ENCODE measurements around the gene LPCAT1.

DNA sequence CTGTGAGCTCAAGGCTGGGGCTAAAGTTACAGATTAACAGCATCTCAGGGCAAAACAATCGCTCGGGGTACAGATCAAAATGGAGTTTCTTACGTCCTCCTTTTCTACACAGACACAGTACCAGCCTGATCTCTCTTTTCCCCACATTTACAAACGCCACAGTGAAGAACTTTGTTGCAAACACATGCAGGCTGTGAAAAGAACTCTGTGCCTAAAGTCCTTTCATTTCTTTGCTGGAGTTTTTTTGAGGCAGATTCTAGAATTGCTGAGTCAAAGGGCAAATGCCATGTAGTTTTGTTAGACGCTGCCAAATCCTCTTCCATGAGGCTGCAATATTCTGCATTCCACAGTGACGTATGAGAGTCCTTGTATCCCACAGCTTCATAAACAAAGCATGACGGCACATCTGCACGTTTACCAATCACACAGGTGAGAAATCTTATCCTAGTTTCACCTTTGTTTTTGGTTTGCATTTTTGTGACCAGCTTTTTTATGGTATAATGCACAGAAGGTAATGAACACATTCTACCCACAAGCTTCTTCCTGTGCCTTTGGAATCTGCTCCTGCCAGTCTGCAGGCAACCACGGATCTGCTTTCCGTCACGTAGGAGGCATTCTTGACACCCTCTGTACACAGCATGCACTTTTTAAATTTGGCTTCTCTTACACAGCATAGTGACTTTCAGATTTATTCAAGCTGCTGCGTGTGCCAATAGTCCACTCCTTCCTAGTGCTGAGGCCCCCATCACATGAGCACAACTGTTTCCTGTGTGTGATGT is 44.6 kb upstream of the LPCAT1 start:
- TF ChIP-seq TARDBP (IDR thresholded peaks at IDR 0.05; ENCODE audit: borderline replicate concordance) (no peak), PAX5 (IDR thresholded peaks at IDR 0.05; ENCODE audit: borderline replicate concordance, low read depth, low read length) (no peak), BCL3 (IDR thresholded peaks at IDR 0.05; ENCODE audit: borderline replicate concordance, insufficient read depth, low read depth, low read length, poor library complexity, severe bottlenecking) (no peak), POLR2A (IDR thresholded peaks at IDR 0.05; ENCODE audit: low read depth, low read length) (no peak), NR2C2 (IDR thresholded peaks at IDR 0.05; ENCODE audit: borderline replicate concordance, control insufficient read depth, insufficient read length, low read depth) (no peak), EZH2 (IDR thresholded peaks at IDR 0.05; ENCODE audit: borderline replicate concordance, control insufficient read depth, low read depth, low read length) (no peak), SUZ12 (IDR thresholded peaks at IDR 0.05; ENCODE audit: unreplicated experiment) (no peak), PML (IDR thresholded peaks at IDR 0.05; ENCODE audit: low read length) (no peak), KLF5 (IDR thresholded peaks at IDR 0.05; ENCODE audit: partially characterized antibody) (no peak), BMI1 (IDR thresholded peaks at IDR 0.05; ENCODE audit: borderline replicate concordance) (no peak), ESRRA (IDR thresholded peaks at IDR 0.05; ENCODE audit: low read length) (no peak)
- TF ChIP-seq, protein P1, sequence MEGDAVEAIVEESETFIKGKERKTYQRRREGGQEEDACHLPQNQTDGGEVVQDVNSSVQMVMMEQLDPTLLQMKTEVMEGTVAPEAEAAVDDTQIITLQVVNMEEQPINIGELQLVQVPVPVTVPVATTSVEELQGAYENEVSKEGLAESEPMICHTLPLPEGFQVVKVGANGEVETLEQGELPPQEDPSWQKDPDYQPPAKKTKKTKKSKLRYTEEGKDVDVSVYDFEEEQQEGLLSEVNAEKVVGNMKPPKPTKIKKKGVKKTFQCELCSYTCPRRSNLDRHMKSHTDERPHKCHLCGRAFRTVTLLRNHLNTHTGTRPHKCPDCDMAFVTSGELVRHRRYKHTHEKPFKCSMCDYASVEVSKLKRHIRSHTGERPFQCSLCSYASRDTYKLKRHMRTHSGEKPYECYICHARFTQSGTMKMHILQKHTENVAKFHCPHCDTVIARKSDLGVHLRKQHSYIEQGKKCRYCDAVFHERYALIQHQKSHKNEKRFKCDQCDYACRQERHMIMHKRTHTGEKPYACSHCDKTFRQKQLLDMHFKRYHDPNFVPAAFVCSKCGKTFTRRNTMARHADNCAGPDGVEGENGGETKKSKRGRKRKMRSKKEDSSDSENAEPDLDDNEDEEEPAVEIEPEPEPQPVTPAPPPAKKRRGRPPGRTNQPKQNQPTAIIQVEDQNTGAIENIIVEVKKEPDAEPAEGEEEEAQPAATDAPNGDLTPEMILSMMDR (IDR thresholded peaks at IDR 0.05 in 2 of 3, conservative IDR thresholded peaks at IDR 0.05 in 1 of 3; ENCODE audit: control insufficient read depth in 2 of 3, extremely low read depth in 1 of 3, insufficient read depth in 1 of 3, low read depth in 3 of 3, low read length in 3 of 3), result no peak
- TF ChIP-seq, protein P2, sequence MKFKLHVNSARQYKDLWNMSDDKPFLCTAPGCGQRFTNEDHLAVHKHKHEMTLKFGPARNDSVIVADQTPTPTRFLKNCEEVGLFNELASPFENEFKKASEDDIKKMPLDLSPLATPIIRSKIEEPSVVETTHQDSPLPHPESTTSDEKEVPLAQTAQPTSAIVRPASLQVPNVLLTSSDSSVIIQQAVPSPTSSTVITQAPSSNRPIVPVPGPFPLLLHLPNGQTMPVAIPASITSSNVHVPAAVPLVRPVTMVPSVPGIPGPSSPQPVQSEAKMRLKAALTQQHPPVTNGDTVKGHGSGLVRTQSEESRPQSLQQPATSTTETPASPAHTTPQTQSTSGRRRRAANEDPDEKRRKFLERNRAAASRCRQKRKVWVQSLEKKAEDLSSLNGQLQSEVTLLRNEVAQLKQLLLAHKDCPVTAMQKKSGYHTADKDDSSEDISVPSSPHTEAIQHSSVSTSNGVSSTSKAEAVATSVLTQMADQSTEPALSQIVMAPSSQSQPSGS (IDR thresholded peaks at IDR 0.05; ENCODE audit: low read length), result no peak
- TF ChIP-seq, protein P3, sequence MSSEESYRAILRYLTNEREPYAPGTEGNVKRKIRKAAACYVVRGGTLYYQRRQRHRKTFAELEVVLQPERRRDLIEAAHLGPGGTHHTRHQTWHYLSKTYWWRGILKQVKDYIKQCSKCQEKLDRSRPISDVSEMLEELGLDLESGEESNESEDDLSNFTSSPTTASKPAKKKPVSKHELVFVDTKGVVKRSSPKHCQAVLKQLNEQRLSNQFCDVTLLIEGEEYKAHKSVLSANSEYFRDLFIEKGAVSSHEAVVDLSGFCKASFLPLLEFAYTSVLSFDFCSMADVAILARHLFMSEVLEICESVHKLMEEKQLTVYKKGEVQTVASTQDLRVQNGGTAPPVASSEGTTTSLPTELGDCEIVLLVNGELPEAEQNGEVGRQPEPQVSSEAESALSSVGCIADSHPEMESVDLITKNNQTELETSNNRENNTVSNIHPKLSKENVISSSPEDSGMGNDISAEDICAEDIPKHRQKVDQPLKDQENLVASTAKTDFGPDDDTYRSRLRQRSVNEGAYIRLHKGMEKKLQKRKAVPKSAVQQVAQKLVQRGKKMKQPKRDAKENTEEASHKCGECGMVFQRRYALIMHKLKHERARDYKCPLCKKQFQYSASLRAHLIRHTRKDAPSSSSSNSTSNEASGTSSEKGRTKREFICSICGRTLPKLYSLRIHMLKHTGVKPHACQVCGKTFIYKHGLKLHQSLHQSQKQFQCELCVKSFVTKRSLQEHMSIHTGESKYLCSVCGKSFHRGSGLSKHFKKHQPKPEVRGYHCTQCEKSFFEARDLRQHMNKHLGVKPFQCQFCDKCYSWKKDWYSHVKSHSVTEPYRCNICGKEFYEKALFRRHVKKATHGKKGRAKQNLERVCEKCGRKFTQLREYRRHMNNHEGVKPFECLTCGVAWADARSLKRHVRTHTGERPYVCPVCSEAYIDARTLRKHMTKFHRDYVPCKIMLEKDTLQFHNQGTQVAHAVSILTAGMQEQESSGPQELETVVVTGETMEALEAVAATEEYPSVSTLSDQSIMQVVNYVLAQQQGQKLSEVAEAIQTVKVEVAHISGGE (CRISPR knock-in tag; IDR thresholded peaks at IDR 0.05), result no peak
